ENCODE measurements around the gene SBK3.
"Not testable (repeated sequence)": the region's sequence is repeated elsewhere in the genome, so short reads cannot be mapped to it uniquely, and the experiment has no call there.

SBK3 gene

DNA sequence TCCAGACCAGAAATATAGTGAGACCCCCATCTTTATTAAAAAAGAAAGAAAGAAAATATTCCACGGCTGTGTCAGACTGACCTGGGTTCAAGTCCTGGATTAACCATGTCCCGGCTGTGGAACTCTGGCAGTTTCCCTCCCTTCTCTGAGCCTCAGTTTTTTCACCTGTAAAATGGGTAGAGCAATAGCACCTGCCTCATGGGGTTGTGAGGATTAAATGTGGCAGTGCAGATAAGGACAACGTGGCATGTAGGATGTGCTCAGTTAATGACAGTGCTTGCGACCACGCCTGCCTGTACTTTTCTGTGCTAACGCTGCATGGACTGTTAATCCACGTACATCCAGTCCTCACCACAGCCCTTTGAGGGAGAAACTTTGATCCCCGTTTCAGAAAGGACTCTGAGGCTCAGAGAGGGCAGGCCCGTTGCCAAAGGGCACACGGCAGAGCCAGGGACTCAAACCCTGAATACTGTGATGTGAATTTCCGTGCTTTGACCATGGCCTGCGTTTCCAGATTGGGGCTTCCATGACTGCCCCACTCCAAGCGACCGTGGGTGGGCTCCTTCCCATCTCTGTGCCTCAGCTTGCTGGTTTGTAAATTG lies 24.6 kb downstream of the SBK3 start:
- DNase-seq: no peak

DNA sequence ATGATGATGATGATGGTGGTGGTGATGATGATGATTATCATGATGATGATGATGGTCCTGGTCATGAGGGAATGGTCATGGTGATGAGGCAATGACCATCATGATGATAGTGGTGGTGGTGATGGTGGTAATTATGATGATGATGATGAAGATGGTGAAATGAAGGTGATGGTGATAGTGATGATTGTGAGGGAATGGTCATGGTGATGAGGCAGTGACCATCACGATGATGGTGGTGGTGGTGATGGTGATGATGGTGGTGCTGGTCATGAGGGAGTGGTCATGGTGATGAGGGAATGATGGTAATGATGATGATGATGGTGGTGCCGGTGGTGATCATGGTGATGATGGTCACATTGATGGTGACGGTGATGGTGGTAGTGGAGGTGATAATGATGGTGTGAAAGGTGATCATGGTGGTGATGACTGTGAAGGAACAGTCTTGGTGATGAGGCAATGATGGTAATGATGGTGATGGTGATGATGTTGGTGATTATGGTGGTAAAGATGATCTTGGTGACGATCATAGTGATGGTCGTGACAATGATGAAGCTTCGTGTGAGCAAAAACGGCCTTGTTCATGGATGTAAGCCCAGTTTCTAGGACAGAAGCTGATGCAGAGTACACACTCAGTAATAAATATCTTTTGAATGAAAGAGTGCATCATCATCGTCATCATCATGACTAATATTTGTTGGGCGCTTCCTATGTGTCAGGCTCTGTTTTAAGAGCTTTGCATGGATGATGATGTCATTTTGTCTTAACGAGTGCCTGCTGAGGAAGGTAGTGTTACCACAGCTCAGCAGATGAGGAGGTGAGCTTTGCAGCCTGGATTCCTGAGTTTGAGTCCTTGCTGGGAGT lies 25.7 kb downstream of the SBK3 start:
- no peak for DNase-seq

DNA sequence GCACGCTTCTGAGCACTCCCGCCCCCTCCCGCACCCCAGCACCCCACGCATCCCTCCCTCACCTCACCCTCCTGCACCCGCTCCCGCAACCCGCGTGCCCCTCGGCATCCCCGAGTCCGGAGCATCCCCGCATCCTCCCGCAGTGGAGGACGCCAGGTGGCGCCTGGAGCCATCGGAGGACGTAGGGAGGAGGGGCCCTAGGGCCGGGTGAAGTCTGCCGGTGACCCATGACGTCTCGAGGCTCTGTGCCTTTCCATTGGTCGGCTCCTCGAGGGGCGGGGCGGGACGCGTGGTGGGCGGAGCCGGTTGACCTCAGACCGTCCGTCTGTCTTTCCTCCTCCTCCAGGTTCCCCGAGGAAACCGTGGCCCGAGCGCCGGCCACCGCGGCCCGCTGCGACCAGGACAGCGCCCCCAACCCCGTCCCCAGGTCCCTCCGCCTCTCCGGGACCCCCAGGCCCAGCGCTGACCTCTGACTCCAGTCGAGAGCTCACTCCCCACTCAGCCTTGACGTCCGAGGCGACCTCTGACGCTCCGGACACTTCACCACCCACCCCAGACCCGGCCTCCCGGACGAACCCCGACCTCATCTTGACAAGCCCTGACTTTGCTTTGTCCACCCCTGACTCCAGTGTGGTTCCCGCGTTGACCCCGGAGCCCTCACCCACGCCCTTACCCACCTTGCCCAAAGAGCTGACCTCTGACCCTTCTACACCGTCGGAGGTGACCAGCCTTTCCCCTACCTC lies 28.3 kb downstream of the SBK3 start:
- peak; percentile 50 to 97 (median 89) for DNase-seq

DNA sequence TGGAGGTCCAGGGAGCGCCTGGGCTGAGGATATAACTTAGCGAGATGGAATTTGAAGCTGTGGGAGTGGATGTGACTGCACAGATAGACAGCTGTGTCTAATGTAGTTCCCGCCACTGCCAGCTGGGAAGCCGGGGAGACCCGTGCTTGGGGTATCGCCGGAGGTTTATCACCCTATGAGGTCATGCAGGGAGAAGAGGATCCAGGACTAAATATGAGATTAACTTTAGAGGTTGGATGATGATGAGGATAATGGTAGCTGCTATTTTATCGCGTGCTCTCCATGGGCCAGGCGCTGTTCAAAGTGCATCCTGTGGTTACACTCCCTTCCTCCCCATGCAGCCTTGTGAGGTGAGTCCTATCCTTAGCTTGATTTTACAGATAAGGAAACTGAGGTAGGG lies 37.2 kb downstream of the SBK3 start:
- DNase-seq: no peak

DNA sequence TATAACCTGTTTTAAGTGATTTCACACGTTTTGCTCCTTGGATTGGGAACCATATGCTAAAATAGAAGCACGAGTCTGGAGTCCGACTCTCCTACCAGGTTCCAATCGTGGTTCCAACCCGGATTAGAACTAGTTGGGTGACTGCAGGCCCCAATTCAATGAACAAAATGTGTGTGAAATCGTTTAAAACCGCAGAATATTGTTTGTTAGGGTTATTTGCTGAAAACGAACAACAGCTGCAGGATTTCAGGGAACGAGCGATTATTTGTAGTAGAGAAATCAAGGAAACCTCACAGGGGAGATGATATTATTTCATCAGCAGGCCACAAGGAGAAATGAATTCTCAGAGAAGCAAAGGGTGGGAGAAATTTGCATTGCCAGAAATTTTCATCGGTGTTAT lies 40.4 kb downstream of the SBK3 start:
- no peak for DNase-seq

DNA sequence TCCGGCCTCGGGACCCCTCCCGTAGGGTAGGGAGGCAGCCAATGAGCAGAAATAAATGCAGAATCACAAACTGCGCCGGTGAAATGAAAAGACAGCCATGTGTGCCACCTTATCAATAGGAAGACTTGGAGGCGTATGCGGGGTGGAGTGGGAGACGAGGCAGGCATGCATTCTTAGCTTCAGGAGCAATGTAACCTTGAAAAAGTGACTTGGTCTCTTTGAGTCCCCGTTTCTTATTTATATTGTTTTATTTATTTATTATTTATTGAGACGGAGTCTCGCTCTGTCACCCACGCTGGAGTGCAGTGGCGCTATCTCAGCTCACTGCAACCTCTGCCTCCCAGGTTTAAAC lies 41.1 kb downstream of the SBK3 start:
- no peak for DNase-seq

DNA sequence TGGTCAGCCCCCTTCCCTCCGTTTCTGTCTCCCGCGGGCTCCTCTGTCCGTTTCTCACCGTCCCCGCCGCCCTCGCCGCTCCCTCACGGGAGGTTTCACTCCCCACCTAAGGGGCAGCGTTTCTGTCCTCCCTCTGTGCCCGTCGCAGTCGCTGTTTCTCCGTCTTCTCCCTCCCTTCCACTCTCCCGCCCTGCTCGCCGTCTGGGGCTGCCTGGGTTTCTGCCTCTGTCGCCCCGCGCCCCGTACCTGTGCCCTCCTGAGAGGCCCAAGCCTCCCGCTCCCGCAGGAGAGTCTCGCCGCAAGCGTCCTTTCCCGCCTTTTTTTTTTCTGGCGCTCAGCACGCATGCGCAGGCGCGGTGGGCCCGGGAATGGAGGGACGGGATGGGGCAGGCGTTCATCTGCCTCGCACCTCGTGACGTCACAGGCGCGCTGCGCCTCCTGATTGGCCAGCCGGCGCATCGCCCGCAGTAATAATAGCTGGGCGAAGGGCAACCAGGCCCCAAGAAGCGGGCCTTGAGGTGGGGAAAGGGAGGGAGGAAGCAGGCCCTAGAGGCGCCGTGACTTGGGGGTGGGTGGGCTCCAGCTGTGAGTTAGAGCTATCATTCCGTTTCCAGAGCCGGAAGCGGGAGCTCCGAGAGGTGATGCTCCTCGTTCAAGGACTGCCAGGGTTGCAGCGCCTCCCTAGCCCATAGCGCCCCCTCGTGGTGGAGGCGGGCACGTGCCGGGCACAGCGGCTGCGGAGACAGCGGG lies 41.7 kb downstream of the SBK3 start:
- DNase-seq: peak in 55 of 56 donors; percentile 51 to 99 (median 93)

DNA sequence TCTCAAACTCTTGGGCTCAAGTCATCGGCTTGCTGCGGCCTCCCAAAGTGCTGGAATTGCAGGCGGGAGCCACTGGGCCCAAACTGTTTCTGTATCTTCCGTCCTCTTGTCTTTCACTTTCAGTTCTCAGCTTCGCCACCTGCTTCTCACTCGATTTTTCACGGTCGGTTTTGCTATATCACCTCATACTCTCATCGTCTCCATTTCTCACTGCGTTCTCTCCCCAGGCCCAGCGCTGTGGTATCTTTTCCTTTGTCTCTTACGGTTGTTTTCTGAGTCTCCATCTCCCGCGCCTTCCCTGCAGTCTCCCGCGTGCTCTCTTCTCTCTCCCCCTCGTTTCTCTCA lies 42.2 kb downstream of the SBK3 start:
- no peak for DNase-seq

DNA sequence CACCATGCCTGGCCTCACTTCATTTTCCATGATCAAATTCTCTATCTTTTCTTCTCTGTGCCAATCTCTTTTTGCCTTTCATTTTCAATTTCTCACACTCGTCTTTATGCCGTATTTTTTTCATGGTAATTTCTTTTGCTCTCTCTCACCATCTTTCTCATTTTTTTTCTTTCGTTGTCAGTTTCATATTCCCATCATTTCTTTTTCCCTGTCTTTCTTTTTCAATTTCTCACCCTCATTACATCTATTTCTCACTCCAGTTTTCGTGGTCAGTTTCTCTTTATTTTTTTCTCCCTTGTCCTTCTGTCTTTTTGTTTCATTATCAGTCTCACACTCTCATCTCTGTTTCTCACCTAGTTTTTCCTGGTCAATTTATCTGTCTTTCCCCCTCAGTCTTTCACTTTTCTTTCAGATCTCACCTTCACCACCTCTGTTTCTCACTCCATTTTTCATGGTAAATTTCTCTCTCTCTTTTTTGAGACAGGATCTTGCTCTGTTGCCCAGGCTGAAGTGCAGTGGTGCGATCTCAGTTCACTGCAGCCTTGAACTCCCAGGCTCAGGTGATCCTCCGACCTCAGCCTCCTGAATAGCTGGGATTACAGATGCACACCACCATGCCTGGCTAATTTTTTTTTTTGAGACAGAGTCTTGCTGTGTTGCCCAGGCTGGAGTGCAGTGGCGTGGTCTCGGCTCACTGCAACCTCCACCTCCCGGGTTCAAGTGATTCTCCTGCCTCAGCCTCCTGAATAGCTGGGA lies 43.0 kb downstream of the SBK3 start:
- no peak for DNase-seq

DNA sequence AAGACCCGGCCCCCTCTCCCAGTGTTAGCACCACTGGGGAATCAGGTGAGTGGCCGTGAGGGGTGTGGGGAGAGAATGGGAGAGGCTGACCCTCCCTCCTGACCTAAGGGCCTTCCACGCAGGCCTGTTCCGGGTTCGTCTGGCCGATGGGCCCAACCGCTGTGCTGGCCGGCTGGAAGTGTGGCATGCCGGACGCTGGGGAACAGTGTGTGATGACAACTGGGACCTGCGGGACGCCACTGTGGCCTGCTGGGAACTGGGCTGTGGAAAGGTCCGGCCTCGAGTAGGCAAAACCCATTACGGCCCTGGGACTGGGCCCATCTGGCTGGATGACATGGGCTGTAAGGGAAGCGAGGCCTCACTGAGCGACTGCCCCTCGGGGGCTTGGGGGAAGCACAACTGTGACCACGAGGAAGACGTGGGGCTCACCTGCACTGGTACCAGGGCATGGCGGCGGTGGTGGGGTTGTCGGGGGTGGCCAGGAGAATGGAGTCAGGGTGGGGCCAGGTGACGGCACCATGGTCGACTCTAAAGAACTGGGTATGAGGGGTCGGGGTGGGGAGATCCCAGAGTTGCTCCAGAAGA lies 44.9 kb downstream of the SBK3 start:
- no peak for DNase-seq

DNA sequence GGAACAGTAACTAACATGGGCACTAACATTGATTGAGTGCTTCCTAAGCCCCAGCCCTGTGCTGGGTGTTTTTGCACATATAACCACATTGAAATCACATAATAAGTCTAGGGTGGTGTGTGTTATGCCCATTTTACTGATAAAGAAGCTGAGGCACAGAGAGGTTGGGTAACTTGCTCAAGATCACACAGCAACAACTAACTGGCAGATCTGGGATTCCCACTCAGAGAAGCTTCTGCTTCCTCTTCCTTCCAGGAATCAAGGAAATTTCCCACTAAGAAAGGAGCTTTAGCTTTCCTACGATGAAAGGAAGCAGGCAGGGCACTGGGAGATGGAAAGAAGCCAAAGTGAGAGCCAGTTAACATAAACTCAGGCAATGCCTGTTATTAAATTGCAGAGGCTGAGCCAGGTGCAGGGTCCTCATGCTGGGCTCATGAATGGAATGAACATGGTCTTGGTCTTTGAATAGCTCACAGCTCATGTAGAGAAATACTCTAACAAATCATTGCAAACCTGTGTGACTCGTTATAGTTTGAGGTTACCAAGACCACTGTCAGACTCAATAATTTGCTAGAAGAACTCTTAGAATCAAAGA lies 47.0 kb downstream of the SBK3 start:
- no peak for DNase-seq

DNA sequence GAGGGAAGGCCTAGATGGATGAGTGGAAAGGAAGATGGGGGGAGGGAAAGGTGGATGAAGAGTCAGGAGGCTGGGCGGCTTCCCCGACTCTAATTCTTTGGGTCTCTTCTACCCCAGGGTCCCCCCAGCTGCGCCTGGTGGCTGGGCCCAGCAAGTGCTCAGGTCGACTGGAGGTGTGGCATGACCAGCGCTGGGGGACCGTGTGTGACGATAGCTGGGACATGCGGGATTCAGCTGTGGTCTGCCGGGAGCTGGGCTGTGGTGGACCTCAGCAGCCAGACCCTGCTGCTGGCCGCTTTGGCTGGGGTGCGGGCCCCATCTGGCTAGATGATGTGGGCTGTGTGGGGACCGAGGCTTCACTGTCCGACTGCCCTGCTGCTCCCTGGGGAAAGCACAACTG lies 47.6 kb downstream of the SBK3 start:
- DNase-seq: no peak

DNA sequence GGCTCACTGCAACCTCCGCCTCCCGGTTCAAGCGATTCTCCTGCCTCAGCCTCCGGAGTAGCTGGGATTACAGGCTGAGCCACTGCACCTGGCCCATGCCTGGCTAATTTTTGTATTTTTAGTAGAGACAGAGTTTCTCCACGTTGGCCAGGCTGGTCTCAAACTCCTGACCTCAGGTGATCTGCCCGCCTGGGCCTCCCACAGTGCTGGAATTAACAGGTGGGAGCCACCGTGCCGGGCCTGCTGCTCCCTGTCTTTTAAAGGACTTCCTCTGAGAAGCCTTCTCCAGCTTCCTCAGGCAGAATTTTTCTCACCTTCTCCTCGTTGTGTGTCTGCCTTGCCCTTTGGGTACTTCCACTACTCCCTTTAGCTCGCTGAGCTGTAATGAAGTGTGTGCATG lies 48.5 kb downstream of the SBK3 start:
- not testable (repeated sequence) for DNase-seq

DNA sequence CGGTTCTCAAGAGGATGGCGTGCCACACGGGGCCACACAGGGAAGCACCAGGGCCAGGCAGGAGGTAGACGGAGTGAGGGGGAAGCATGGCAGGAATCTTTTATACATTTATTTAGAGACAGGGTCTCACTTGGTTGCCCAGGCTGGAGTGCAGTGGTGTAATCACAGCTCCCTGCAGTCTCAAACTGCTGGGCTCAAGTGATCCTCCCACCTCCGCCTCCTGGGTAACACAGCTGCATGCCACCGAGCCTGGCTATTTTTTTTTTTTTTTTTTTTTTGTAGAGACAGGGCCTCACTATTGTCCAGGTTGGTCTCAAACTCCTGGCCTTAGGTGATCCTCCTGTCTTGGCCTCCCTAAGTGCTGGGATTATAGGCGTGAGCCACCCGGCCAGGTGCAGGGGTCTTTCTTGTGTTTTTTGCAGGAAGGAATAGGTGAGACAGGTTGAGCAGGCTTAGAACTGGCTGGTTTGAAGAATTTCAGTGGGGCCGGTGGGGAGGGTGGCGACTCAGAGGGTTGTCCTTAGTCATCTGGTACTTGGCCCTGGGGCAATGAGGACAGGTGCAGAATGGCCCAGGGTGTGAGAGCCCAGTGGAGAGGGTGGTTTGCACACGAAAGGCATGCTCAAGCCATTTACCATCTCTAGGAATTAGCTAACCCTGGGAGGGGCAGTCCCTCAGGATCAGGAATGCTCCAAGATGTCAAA lies 49.5 kb downstream of the SBK3 start:
- DNase-seq: no peak

DNA sequence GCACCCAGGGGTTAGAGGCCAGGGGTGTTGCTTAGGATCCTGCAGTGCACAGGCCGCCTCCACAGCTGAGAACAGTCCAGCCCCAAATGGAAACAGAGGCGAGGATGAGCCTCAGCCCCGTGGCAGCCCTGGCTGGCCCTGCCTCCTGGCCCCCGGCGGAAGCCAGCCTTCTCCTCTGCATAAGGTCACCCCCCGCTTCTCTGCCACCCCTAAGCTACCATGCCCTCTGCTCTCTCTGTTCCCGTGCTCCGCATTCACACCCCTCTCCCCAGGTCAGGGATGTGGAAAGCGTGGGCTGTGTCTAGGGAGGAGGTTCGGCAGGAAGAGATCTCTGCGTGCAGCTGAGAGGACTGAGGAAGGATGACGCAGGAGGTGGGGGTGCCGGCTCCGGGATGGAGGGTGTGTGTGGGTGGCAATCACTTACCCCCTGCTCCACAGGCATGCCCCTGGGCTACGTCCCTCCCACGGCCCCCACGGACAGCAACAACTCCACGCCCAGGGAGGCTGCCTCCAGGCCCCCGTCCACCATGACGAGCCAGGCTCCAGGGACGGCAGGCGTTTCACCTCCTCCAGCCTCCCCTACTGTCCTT lies 51.1 kb downstream of the SBK3 start:
- peak in 15 of 56 donors; percentile 12 to 58 (median 28) for DNase-seq

DNA sequence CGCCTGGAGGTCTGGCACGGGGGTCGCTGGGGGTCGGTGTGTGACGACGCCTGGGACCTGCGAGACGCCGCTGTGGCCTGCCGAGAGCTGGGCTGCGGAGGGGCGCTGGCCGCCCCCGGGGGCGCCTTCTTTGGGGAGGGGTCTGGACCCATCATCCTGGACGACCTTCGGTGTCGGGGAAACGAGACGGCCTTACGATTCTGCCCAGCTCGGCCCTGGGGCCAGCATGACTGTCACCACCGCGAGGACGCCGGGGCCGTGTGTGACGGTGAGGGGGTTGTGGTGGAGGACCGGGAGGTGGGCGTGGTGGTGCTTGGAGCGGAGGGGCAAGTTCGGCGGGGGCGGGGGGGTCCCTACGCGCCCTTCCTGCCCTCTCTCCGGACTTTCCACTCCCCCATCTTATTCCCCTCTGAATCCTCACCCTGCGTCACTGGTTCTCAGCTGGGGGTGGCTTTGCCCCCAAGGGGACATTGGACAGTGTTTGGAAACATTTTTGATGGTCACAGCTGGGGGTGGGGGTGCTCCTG lies 51.6 kb downstream of the SBK3 start:
- DNase-seq: no peak

DNA sequence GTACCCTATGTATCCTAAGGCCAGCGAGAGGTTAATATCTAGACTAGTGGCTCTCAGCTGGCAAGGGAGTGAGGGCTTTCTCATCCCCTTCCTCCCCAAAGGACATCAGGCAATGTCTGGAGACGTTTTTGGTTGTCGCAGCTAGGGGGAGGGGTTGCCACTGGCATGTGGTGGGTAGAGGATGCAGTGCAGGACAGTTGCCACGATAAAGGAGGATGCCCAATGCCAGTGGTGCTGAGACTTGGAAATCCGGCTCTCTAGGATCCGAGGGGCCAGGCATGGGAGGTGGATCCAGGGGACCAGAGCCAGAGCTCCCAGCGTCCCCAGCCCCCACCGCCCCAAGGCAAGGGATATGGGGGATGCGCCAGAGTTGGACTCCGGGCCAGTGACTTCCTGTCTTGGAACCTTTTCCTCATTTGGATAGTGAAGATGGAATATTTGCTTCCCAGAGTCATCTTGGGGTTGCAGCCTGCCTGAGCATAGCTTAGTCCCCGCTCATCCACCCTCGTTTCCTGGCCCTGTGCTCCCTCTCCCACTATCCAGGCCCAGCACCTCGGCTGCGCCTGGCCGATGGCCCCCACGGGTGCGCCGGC lies 52.2 kb downstream of the SBK3 start:
- no peak for DNase-seq

DNA sequence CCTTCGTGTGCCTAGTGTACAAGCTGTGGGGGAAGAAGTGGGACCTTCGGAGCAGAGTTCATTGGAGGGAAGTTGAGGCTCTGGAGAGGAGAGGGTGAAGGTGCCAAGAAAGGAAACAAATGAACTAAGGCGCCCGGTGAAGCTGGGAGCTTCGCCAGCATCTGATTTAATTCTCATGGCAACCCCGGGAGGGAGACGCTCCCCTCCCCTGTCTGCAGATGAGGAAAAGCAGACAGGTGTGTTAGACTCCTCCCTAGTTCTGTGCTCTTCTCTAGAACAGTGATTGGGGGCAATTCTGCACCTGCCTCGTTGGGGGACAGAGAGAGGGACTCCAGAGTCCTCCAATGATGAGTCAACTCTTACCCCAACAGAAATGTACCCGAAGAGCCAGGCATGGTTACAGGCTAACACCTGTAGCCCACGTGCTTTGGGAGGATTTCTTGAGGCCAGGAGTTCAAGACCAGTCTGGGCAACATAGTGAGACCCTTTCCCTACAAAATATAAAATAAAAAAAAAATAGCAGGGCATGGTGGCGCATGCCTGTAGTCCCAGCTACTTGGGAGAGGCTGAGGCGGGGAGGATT lies 52.9 kb downstream of the SBK3 start:
- DNase-seq: peak in 15 of 56 donors; percentile 5 to 56 (median 37)

All from nucleus accumbens (tissue), 56 donors.